HuH-7.5 (cell line): ENCODE results near the gene IL3RA.
"Not testable (repeated sequence)": the region's sequence is repeated elsewhere in the genome, so short reads cannot be mapped to it uniquely, and the experiment has no call there.

Experiments used
- DNase-seq: peaks from one replicate; pipeline ENCODE4 v3.0.0; 2011; ENCODE audit warnings: low spot score

The IL3RA gene

GRCh38 chrX:1332433-1332832 lies 4.2 kb upstream of the IL3RA start:
- not testable (repeated sequence) for DNase-seq

GRCh38 chrX:1334854-1335253 lies 1.7 kb upstream of the IL3RA start:
- no peak for DNase-seq

- no peak for DNase-seq
Observed at GRCh38 chrX:1336948-1337779, 579 bp downstream of the IL3RA start.

- no peak for DNase-seq
Observed at GRCh38 chrX:1341545-1342184, 5.1 kb downstream of the IL3RA start.

DNA sequence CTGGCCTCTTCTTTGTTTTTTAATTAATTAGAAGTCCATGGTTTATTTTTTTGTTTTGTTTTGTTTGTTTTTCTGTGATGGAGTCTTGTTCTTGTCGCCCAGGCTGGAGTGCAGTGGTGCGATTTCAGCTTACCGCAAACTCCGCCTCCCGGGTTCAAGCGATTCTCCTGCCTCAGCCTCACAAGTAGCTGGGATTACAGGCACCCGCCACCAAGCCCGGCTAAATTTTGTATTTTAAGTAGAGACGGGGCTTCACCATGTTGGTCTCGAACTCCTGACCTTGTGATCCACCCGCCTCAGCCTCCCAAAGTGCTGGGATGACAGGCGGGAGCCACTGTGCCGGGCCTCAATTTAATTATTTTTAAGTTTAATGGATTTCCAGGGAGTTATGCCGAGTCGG lies 13.0 kb downstream of the IL3RA start:
- not testable (repeated sequence) for DNase-seq

GRCh38 chrX:1351981-1352714 lies 15.6 kb downstream of the IL3RA start:
- no peak for DNase-seq

DNA sequence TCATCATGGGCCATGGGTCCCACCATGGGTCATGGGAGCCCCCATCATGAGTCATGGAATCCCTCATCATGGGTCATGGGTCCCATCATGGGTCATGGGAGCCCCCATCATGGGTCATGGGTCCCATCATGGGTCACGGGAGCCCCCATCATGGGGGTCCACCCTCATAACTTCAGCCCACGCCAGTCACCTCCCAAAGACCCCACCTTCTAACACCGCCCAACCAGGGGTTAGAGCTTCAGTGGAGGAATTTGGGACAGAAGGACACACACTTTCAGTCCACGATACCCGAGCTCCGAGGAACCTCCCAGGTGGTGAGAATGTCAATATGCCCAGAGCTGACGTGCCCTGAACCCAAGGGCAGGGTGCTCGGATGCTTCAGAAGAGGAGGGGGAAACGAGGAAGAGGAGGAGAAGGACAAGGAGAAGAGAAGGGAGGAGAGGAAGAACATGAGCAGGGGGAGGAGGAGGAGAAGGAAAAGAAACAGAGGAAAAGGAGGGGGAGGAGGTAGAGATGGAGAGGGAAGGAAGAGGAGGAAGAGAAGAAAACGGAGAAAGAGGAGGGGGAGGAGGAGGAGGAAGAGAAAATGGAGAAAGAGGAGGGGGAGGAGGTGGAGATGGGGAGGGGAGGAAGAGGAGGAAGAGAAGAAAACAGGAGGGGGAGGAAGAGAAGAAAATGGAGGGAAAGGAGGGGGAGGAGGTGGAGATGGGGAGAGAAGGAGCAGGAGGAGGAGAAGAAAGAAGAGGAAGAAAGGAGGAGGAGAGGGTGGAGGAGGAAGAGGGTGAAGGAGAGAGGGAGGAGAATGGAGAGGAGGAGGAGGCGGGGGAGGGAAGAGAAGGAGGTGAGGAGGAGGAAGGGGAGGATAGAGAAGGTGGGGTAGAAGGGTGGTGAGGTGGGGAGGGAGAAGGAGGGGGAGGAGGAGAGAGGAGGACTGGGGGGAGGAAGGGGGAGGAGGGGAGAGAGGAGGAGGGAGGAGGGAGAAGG lies 17.7 kb downstream of the IL3RA start:
- no peak for DNase-seq

DNA sequence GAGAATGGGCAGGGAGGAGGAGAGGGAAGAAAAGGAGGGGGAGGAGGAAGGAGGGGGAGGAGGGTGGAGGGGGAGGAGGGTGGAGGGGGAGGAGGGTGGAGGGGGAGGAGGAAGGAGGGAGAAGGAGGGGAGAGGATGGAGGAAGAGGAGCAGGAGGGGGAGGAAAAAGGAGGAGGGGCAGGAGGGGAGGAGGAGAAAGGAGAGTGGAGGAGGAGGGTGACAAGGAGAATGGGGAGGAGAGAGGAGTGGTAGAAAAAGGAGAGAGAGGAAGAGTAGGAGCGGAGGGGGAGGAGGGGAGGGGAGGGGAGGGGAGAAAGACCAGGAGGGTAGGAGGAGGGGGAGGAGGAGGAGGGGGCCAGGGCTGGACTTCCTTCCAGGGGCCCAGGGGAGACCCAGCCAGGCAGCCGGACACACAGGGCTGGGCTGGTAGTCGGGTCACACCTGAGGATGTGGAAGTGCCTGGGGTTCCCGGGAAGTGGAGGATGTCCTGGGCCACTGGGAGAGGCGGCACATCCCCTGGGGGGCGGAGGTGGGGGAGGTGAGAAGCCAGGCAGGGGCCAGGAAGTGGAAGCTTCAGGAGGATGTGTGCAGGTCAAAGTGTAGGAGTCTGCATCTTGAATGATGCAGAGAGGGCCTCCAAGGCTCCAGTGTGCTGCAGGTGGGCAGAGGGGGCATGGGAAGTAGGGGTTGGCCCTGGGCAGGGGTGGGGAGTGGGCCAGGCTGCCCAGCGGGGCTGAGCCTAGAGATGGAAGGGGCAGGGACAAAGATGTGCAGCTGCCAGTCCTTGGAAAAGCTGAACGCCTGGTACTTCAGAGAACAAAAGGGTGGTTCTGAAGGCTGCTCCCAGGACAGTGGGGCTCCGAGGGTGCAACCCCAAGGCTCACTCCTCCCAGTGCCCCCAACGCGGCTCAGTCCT lies 18.8 kb downstream of the IL3RA start:
- DNase-seq: no peak

- DNase-seq: no peak
Observed at GRCh38 chrX:1357993-1358392, 21.4 kb downstream of the IL3RA start.

GRCh38 chrX:1358793-1359476 lies 22.4 kb downstream of the IL3RA start:
- DNase-seq: no peak

GRCh38 chrX:1359477-1359873 lies 22.9 kb downstream of the IL3RA start:
- no peak for DNase-seq

DNA sequence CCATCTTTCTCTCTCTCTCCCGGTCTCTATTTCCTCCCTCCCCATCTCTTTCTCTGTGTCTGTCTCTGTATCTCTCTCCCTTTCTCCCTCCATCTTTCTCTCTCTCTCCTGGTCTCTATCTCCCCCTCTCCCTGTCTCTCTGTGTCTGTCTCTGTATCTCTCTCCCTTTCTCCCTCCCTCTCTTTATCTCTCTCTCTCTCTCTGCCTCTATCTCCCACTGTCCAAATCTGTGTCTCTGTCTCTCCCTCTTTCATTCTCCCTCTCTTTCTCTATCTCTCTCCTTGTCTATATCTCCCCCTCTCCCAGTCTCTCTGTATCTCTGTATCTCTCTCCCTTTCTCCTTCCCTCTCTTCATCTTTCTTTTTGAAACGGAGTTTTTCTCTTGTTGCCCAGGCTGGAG lies 23.6 kb downstream of the IL3RA start:
- DNase-seq: no peak

GRCh38 chrX:1361275-1361674 lies 24.7 kb downstream of the IL3RA start:
- DNase-seq: no peak

DNA sequence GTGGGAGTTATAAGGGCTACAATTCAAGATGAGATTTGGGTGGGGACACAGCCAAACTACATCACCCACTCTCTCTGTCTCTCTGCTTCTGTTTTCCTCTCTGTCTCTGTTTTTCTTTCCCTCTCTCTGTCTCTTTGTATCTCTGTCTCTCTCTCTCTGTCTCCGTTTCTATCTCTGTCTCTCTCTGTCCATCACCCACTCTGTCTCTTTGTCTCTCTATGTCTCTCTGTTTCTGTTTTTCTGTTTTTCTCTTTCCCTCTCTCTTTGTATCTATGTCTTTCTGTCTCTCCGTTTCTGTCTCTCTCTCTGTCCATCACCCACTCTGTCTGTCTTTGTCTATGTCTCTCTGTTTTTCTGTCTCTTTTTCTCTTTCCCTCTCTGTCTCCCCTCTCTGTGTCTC lies 25.3 kb downstream of the IL3RA start:
- DNase-seq: no peak

DNA sequence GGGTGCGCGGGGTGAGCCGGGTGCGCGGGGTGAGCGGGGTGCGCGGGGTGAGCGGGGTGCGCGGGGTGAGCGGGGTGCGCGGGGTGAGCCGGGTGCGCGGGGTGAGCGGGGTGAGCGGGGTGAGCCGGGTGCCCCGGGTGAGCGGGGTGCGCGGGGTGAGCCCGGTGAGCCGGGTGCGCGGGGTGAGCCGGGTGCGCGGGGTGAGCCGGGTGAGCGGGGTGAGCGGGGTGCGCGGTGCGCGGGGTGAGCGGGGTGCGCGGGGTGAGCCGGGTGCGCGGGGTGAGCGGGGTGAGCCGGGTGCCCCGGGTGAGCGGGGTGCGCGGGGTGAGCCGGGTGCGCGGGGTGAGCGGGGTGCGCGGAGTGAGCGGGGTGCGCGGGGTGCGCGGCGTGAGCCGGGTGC lies 29.8 kb downstream of the IL3RA start:
- not testable (repeated sequence) for DNase-seq

GRCh38 chrX:1368385-1368698 lies 31.8 kb downstream of the IL3RA start:
- no peak for DNase-seq

GRCh38 chrX:1378306-1378759 lies 41.7 kb downstream of the IL3RA start:
- DNase-seq: no peak

- no peak for DNase-seq
Observed at GRCh38 chrX:1380672-1381233, 44.2 kb downstream of the IL3RA start.

DNA sequence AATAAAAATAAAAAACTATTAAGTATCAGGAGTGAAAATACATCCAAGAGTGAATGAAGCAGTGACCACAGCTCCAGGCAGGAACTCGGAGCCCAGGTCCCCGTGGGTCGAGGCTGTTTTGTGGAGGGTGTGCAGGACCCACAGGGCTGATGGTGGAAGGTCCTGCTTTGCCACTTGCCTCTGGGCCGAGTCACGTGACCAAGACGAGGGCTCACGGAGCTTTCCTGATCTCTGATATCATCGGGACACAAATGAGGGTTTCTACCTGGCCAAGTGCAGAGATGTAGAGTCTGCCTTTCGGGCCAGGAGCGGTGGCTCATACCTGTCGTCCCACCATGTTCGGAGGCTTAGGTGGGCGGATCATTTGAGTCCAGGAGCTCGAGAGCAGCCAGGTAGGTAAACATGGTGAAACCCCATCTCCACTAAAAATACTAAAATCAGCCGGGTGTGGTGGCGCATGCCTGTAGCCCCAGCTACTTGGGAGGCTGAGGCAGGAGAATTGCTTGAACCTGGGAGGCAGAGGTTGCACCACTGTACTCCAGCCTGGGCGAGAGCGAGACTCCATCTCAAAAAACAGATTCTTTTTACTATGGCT lies 48.2 kb downstream of the IL3RA start:
- no peak for DNase-seq
